DMS79 treated with DMSO at 0.1 percent for 48 hours (cell line): ENCODE data around the gene CPNE1.
A peak's percentile ranks its signal among the peaks of the same experiment; 100 is the strongest.
"Not testable (repeated sequence)": the region's sequence is repeated elsewhere in the genome, so short reads cannot be mapped to it uniquely, and the experiment has no call there.

ENCODE experiments used
- DNase-seq: peaks from one replicate; lab custom pipeline; 2025; lab: John Stamatoyannopoulos, UW

The CPNE1 gene

GRCh38 chr20:35698298-35699126 is 33.8 kb upstream of the CPNE1 start:
- DNase-seq, result peak; percentile 10

GRCh38 chr20:35697696-35698297 is 33.1 kb upstream of the CPNE1 start:
- no peak for DNase-seq

- DNase-seq, result no peak
Observed at GRCh38 chr20:35695978-35696377, 31.3 kb upstream of the CPNE1 start.

GRCh38 chr20:35695245-35695749 is 30.6 kb upstream of the CPNE1 start:
- DNase-seq, result no peak

GRCh38 chr20:35690265-35690664 is 25.6 kb upstream of the CPNE1 start:
- DNase-seq, result no peak

- DNase-seq, result not testable (repeated sequence)
Observed at GRCh38 chr20:35686872-35687271, 22.2 kb upstream of the CPNE1 start.

- DNase-seq, result not testable (repeated sequence)
Observed at GRCh38 chr20:35685368-35685767, 20.7 kb upstream of the CPNE1 start.

GRCh38 chr20:35681960-35682359 is 17.3 kb upstream of the CPNE1 start:
- no peak for DNase-seq

- no peak for DNase-seq
Observed at GRCh38 chr20:35680452-35681183, 15.9 kb upstream of the CPNE1 start.

- no peak for DNase-seq
Observed at GRCh38 chr20:35674921-35675320, 10.2 kb upstream of the CPNE1 start.

GRCh38 chr20:35673884-35674283 is 9.2 kb upstream of the CPNE1 start:
- DNase-seq, result no peak

GRCh38 chr20:35669681-35670080 is 5.0 kb upstream of the CPNE1 start:
- no peak for DNase-seq

- no peak for DNase-seq
Observed at GRCh38 chr20:35669221-35669620, 4.5 kb upstream of the CPNE1 start.

GRCh38 chr20:35665949-35666288 is 1.2 kb upstream of the CPNE1 start:
- DNase-seq, result no peak

GRCh38 chr20:35663516-35664465 is 909 bp downstream of the CPNE1 start:
- peak; percentile 64 for DNase-seq

- no peak for DNase-seq
Observed at GRCh38 chr20:35662551-35662950, 2.1 kb downstream of the CPNE1 start.

- DNase-seq, result no peak
Observed at GRCh38 chr20:35661908-35662307, 2.8 kb downstream of the CPNE1 start.

- DNase-seq, result no peak
Observed at GRCh38 chr20:35661053-35661452, 3.6 kb downstream of the CPNE1 start.

- no peak for DNase-seq
Observed at GRCh38 chr20:35660122-35660937, 4.4 kb downstream of the CPNE1 start.

GRCh38 chr20:35657271-35657670 is 7.4 kb downstream of the CPNE1 start:
- no peak for DNase-seq

GRCh38 chr20:35654415-35654814 is 10.3 kb downstream of the CPNE1 start:
- no peak for DNase-seq
